Lower lobe of right lung (tissue), 2 donors: Measurements from ENCODE around the gene PPIF. TPM values are rescaled to one million over a fixed set of nuclear protein-coding genes. Genes with fewer than 3 reads are reported as not detected.
"Not testable (repeated sequence)": the region's sequence is repeated elsewhere in the genome, so short reads cannot be mapped to it uniquely, and the experiment has no call there.

ENCODE experiments used
- ATAC-seq, 2 donors: fragments of 200-7000 bp; cut with Tn5 transposase; one replicate each; pipeline ENCODE4 v1.9.1; 2020 to 2022; ENCODE audit warnings: mild to moderate bottlenecking in 2 of 2, moderate library complexity in 2 of 2
- DNase-seq: peaks from one replicate; pipeline ENCODE4 v3.0.0-alpha.2; 2020
- H3K27ac ChIP-seq: fragments of 200-600 bp; one replicate; pipeline ENCODE4 v1.8.0; 2022
- H3K27me3 ChIP-seq: fragments of 200-600 bp; one replicate; pipeline ENCODE4 v1.8.0; 2022; ENCODE audit warnings: low read depth
- H3K36me3 ChIP-seq: fragments of 200-600 bp; one replicate; pipeline ENCODE4 v1.8.0; 2022; ENCODE audit warnings: mild to moderate bottlenecking
- H3K4me1 ChIP-seq: fragments of 200-600 bp; one replicate; pipeline ENCODE4 v1.8.0; 2022
- H3K4me3 ChIP-seq: fragments of 200-600 bp; one replicate; pipeline ENCODE4 v1.8.0; 2022; ENCODE audit warnings: mild to moderate bottlenecking
- H3K9me3 ChIP-seq: fragments of 200-600 bp; one replicate; pipeline ENCODE4 v1.8.0; 2022
- CTCF ChIP-seq: fragments of 200-600 bp; IDR thresholded peaks from one replicate; pipeline ENCODE4 v1.8.0; 2022; ENCODE audit warnings: antibody characterized with exemption, mild to moderate bottlenecking
- intact Hi-C: fragments of 100-400 bp; cut with DNase I; formaldehyde crosslinking; loops from one replicate; pipeline ENCODE4 v1.11.0; 2022
- total RNA-seq: library from RNA; stranded (reverse); fragmentation: NEBNext Ultra II Directional; extraction: Animal tissue kit (Norgen Biotek cat#: 25700); gene quantifications from one replicate; pipeline ENCODE4 v1.2.1, GENCODE V29; 2021
- donor health status: DM: no; HTN: yes; CAD: no; lungs with severe emphysema.

Gene PPIF
- total RNA-seq, 1 donor from 2014 or later, result 28.5 TPM

- Histone ChIP-seq H3K4me3 (no peak overlapping the region), H3K27ac (no peak overlapping the region), H3K27me3 (no peaks in the 10 kb centered on the region), H3K36me3 (no peaks in the 10 kb centered on the region), H3K9me3 (no peaks in the 10 kb centered on the region), H3K4me1 (no peaks in the 10 kb centered on the region)
- ATAC-seq (no peak), DNase-seq (no peak)
- TF ChIP-seq CTCF, result no peak
- intact Hi-C loops, result no loop called here
Observed at GRCh38 chr10:79334573-79334972, 12.7 kb upstream of the PPIF start.

- intact Hi-C loops, result no loop called here
- H3K4me3 ChIP-seq, result no peak overlapping the region
- H3K36me3 ChIP-seq, result no peaks in the 10 kb centered on the region
- no peaks in the 10 kb centered on the region for H3K27me3 ChIP-seq
- H3K4me1 ChIP-seq, result no peaks in the 10 kb centered on the region
- ATAC-seq, result no peak
- H3K27ac ChIP-seq, result no peak overlapping the region
- no peaks in the 10 kb centered on the region for H3K9me3 ChIP-seq
- DNase-seq, result no peak
- no peak for TF ChIP-seq CTCF
Observed at GRCh38 chr10:79335094-79335469, 12.2 kb upstream of the PPIF start.

- no peaks in the 10 kb centered on the region for H3K27me3 ChIP-seq
- H3K27ac ChIP-seq, result no peak overlapping the region
- ATAC-seq (peak; percentile 20 to 27), DNase-seq (no peak)
- no peaks in the 10 kb centered on the region for H3K4me1 ChIP-seq
- no peak overlapping the region for H3K4me3 ChIP-seq
- TF ChIP-seq CTCF, result no peak
- H3K9me3 ChIP-seq, result no peaks in the 10 kb centered on the region
- intact Hi-C loops, result no loop called here
- H3K36me3 ChIP-seq, result no peaks in the 10 kb centered on the region
Observed at GRCh38 chr10:79335470-79336235, 11.6 kb upstream of the PPIF start.

- Histone ChIP-seq H3K27me3 (no peaks in the 10 kb centered on the region), H3K9me3 (no peaks in the 10 kb centered on the region), H3K36me3 (no peaks in the 10 kb centered on the region), H3K4me1 (no peaks in the 10 kb centered on the region), H3K4me3 (no peak overlapping the region), H3K27ac (no peak overlapping the region)
- intact Hi-C loops, result no loop called here
- ATAC-seq, result no peak
- no peak for DNase-seq
- no peak for TF ChIP-seq CTCF
Observed at GRCh38 chr10:79336276-79336675, 11.0 kb upstream of the PPIF start.

DNA sequence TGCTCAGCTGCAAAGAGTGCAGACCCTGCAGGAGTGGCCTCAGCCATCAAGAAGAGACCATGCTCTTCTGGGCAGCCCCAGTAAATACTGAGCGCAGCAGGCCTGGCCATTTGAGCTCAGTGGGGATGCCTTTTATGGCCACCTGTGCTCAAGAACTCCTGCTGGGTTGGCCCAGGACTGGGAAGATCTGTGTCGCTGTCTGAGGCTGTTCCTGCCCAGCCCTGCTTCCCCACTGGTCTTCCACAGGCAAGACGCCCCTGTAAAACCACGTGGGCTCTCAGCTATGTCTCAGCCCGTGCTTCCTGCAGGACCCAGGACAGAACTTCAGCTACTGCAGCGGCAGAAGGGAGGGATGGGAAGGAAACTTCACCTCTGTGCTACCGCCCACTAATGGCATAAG, 10.5 kb upstream of the PPIF start:
- ATAC-seq (peak in 1 of 2 donors; percentile 5), DNase-seq (no peak)
- H3K4me3 ChIP-seq, result no peak overlapping the region
- TF ChIP-seq CTCF, result no peak
- no peaks in the 10 kb centered on the region for H3K9me3 ChIP-seq
- intact Hi-C loops, result no loop called here
- no peaks in the 10 kb centered on the region for H3K27me3 ChIP-seq
- no peak overlapping the region for H3K27ac ChIP-seq
- H3K4me1 ChIP-seq, result no peaks in the 10 kb centered on the region
- no peaks in the 10 kb centered on the region for H3K36me3 ChIP-seq

DNA sequence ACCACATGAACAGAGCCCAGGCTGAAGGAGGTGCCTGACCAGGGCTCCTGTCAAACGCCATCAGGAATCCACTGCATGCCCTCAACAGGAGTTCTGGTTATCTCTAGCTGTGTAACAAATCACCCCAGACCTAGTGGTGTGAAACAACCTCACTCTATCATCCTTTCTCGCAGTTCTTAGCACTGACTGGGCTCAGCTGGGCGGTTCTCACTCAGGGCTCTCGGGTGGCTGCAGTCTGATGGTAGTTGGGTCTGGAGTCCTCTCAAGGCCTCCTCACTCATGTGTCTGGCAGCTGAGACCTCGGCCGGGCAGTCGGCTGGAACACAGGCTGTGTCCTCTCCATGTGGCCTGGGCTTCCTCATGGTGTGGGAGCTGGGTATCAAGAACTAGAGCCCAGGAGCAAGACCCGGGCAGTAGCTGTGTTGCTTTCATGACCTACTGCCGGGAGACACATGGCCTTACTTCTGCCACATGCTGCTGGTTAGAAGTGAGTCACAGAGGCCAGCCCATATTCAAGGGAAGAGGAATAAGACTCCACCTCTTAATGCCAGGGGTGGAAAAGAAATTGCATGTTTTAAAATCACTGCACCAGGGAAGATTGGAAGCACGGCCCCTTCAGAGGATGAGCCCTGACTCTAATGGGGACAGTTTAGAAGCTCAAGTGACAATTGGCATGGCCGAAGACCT, 9.3 kb upstream of the PPIF start:
- ATAC-seq, H3K27ac ChIP-seq, DNase-seq, H3K4me1 ChIP-seq, H3K36me3 ChIP-seq, H3K4me3 ChIP-seq, H3K9me3 ChIP-seq, intact Hi-C loops, H3K27me3 ChIP-seq: not testable (repeated sequence)
